ENCODE measurements around the gene ARHGAP44.

ARHGAP44 gene

GRCh38 chr17:12907477-12907876 is 118.2 kb downstream of the ARHGAP44 start:
- no peak for DNase-seq

GRCh38 chr17:12909046-12909445 is 119.7 kb downstream of the ARHGAP44 start:
- no peak for DNase-seq

DNA sequence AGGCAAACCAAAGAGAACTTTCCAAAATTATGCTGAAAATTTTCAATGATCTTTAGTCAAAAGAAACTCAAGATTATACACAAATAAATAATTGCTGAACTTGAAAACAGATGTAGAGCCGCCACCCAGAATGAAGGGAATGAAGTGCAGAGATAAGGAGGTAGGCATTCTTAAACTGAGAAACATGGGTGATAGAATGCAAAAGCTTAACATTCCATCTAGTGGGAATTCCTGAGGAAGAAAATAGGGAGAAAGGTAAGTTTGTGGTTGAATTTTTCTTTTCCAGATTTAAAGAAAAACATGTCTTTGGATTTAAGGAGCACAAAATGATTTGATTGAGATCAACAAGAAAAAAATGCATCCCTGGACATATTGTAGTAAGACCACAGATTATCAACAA is 120.2 kb downstream of the ARHGAP44 start:
- DNase-seq, result no peak

GRCh38 chr17:12911239-12911638 is 121.9 kb downstream of the ARHGAP44 start:
- no peak for DNase-seq

- no peak for DNase-seq
Observed at GRCh38 chr17:12917399-12917798, 128.1 kb downstream of the ARHGAP44 start.

- no peak for DNase-seq
Observed at GRCh38 chr17:12918142-12918541, 128.8 kb downstream of the ARHGAP44 start.

- DNase-seq, result no peak
Observed at GRCh38 chr17:12922120-12922519, 132.8 kb downstream of the ARHGAP44 start.

- DNase-seq, result no peak
Observed at GRCh38 chr17:12924614-12925013, 135.3 kb downstream of the ARHGAP44 start.

GRCh38 chr17:12927001-12927400 is 137.7 kb downstream of the ARHGAP44 start:
- no peak for DNase-seq

DNA sequence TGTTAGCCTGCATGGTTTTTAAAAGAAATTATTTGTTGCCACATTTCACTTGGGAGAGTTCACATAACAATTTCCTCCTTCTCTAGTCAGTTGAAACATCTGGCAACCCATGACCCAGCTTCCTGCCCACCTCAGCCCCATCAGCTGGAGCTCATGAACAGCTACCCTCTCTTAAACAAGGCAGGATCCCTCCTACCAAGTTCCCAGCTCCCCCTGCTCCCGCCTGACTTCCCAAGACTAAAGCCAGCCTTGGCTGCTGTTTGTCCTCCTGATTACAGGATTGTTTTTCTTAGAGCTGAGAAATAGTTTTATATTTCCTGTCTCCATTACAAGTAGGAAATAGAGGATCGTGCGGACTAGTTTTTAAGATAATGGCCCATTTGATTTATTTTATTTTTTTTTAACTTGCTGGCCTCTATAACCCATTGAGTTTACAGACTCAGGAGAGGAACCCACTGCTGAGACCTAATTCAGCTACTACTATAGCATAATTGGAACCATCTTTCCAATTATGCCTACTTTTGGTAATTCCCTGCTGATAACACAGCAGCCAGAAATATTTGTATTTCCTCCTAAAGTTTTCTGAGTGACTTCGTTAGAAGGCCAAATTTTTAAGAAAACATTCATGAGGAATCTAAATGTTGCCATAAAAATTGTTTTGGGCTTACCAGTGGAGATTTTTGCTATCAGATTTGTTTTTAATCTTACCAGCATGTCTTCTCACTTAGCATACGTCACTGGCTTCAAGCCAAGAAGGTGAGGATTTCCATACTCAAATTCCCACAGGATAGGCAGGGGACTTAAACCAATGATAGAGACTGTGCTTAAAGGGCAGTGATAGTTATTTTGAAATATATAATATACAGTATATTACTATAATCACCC is 138.5 kb downstream of the ARHGAP44 start:
- DNase-seq, result no peak

- no peak for DNase-seq
Observed at GRCh38 chr17:12928736-12929135, 139.4 kb downstream of the ARHGAP44 start.

DNA sequence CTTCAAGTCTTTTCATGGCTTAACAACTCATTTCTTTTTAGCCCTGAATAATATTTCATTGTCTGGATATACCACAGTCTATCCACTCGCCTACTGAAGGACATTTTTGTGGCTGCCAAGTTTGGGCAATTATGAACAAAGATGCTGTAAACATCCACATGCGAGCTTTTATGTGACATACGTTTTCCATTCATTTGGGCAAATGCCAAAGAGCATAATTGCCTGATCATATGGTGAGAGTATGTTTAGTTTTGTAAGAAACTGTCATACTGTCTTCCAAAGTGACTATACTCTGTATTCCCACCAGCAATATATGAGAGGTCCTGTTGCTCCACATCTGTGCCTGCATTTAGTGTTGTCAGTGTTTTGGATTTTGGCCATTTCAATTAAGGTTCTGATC is 147.2 kb downstream of the ARHGAP44 start:
- DNase-seq, result no peak

DNA sequence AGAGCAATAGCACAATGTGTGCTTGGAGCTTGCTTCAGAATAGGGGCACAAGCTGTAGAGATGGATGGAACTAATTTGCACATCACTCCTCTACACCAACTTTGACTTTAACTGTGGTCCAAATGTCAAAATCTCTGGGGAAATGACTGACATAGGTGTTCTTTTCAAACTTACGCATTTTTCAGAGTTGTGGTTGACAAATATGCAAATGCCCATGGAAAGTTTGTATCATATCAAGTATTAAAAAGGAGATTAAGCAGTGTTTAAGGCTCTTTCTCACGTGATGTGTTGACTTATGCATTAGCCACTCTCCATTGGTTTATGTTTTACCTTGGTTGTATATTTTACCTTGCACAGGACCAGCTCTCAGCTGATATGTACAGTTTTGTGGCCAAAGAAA is 151.4 kb downstream of the ARHGAP44 start:
- no peak for DNase-seq

GRCh38 chr17:12947047-12947446 is 157.7 kb downstream of the ARHGAP44 start:
- DNase-seq, result no peak

GRCh38 chr17:12952012-12952411 is 162.7 kb downstream of the ARHGAP44 start:
- DNase-seq, result no peak

DNA sequence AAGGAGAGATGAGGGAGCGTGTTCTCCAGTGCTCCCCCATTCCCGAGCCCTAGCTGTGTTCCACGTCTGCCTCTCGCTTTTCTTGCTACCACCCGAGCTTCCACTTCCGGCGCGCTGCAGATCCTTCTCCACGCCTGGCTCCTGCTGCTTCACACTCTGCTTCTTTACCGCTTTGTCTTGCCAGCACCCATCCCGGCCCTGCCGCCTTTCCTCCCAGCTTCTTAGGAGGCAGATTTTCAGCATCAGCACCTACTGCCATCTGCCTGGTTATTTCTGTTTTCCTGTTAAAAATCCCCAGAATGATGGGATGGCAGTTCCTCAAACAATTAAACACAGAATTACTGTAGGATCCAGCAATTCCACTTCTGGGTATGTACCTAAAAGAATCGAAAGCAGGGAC is 163.9 kb downstream of the ARHGAP44 start:
- DNase-seq, result no peak

DNA sequence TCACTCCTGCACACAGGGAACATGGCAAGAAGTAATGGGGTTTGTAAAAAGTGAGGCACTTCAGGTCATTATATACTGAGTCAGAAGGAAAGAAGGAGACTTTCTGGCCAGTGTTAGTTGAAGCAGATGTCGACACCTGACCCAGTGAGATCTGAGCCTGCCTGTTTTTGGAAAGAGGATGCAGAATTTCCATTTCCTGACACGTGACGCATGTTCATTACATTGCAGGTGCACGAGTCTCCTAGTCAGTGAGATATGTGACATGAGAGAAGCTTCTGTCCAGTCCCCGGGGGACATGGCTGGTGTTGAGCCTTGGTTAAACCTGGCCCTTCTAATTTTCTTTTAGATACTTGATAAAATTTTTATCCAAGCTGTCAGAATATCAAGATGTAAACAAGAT is 166.2 kb downstream of the ARHGAP44 start:
- DNase-seq, result no peak

DNA sequence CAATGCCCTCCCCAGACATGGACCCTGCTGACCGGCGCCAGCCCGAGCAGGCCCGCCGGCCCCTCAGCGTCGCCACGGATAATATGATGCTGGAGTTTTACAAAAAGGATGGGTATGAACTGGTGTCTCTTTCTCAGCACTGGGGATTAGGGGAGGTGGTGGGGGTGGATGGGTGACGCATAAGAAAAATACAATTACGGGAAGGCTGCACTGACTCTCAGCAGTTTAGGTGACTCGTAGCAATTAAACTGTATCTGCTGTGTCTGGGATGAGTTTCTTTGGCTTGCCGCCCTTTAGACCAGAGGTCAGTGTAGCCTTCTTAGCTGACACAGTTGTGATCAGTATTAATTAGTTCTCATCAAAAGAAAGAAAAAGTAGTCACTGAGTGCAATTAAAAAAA is 169.5 kb downstream of the ARHGAP44 start:
- no peak for DNase-seq

DNA sequence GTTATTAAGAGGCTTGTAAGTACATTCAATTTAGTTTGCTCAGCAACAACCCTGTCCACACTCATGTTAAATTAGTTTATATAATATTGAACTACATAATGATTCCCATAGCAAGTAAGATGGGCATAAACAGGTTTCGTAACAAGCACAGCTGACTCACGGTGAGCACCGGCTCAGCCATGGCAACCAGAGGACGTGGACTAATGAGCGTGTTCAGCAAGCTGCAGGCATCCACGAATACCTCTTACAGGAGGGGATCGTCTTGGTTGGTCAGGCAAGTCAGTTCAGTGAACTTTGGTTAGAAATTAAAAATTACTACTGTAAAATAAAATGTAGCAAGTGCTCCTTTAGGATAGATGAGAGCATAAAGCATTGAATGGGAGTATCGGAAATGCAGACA is 170.1 kb downstream of the ARHGAP44 start:
- DNase-seq, result no peak

GRCh38 chr17:12961655-12962054 is 172.4 kb downstream of the ARHGAP44 start:
- no peak for DNase-seq

GRCh38 chr17:12963505-12963904 is 174.2 kb downstream of the ARHGAP44 start:
- DNase-seq, result no peak

DNA sequence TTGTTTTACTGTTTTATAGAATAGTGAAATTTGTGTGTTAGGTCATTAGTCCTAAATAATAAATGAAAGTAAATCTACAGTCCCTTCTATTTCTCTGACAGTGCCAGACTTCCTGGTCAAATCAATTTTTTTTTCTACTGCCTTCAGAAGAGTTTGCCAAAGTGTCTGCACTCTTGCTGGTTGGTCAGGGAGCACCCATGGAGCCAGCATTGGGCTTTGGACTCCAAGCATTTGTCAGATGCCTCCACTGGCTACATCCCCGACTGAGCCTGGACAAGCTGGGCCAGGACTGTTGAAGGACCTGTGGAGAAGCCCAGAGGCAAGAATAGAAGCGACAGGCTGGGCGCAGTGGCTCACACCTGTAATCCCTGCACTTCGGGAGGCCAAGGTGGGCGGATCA is 174.9 kb downstream of the ARHGAP44 start:
- no peak for DNase-seq

- no peak for DNase-seq
Observed at GRCh38 chr17:12964840-12965239, 175.5 kb downstream of the ARHGAP44 start.

GRCh38 chr17:12965988-12966387 is 176.7 kb downstream of the ARHGAP44 start:
- DNase-seq, result no peak

DNA sequence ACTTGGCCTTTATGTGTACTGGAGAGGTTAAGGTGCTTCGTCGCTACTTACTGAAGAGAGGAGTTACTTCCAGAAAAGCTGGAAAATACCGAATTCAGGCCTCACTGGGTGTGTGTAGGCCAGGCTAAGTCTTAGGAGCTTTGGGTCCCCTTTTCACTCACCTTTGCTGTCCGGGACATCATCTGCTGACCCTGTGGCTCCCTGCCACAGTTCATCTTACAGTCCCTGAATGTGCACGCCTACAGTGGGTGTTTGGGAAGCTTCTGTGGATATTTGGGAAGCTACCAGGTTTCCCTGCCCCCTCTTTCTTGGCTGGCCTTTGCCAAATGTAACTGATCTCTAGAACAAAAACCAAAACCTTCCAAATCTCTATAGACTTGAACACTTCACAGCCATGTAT is 177.1 kb downstream of the ARHGAP44 start:
- no peak for DNase-seq

Measured in stimulated activated naive CD4-positive, alpha-beta T cell treated with Interleukin-2 at 50 U/mL for 16 hours (primary cell).